IMR-90 (cell line): Measurements from ENCODE around the gene PIEZO1. TPM values are rescaled to one million over a fixed set of nuclear protein-coding genes. Genes with fewer than 3 reads are reported as not detected.

Source experiments
- ATAC-seq: fragments of 200-7000 bp; cut with Tn5 transposase; 2 replicates; pipeline ENCODE4 v1.9.1; 2020; ENCODE audit warnings: low read depth, mild to moderate bottlenecking, moderate library complexity
- BruUV-seq: library from RNA; stranded (reverse); fragments of 400-500 nt; replicated peaks from 2 replicates; lab custom pipeline; 2021; lab: Mats Ljungman, UMichigan
- CTCF ChIA-PET: fragments of 300-600 bp; formaldehyde crosslinking; extraction: SDS; loops from one replicate; lab custom pipeline; 2021; ENCODE audit warnings: antibody characterized with exemption; lab: Yijun Ruan, JAX
- POLR2A ChIA-PET: fragments of 300-600 bp; sonication (Branson Sonifier 250); formaldehyde crosslinking; loops from one replicate; lab custom pipeline; 2022; ENCODE audit warnings: antibody characterized with exemption; ENCODE audit not compliant: unreplicated experiment; lab: Charles Lee
- DNase-seq: peaks from one replicate; pipeline ENCODE4 v3.0.0; 2013
- H2AFZ ChIP-seq: replicated peaks from 2 replicates; pipeline ENCODE3; 2013; ENCODE audit warnings: low read length, mild to moderate bottlenecking; ENCODE audit not compliant: poor library complexity
- H2AK5ac ChIP-seq: 2 replicates; pipeline ENCODE4 v1.6.1; 2013; ENCODE audit warnings: low read depth, low read length, inconsistent platforms
- H2AK9ac ChIP-seq: replicated peaks from 2 replicates; pipeline ENCODE3; 2013; ENCODE audit warnings: mild to moderate bottlenecking, low read depth, low read length, moderate library complexity; ENCODE audit not compliant: poor library complexity
- H2BK120ac ChIP-seq: 2 replicates; pipeline ENCODE4 v1.6.1; 2013; ENCODE audit warnings: low read depth, low read length, inconsistent platforms
- H2BK15ac ChIP-seq: 3 replicates; pipeline ENCODE4 v1.6.1; 2013; ENCODE audit warnings: low read depth, low read length, inconsistent platforms
- H2BK20ac ChIP-seq: 2 replicates; pipeline ENCODE4 v1.6.1; 2013; ENCODE audit warnings: low read depth, mild to moderate bottlenecking, inconsistent platforms, low read length, moderate library complexity
- H2BK5ac ChIP-seq: 2 replicates; pipeline ENCODE4 v1.6.1; 2013; ENCODE audit warnings: mild to moderate bottlenecking, low read depth, low read length, inconsistent platforms; ENCODE audit not compliant: poor library complexity, severe bottlenecking
- H3K14ac ChIP-seq: replicated peaks from 2 replicates; pipeline ENCODE4 v1.6.1; 2013; ENCODE audit warnings: low read depth, low read length, inconsistent platforms
- H3K18ac ChIP-seq: 2 replicates; pipeline ENCODE4 v1.6.1; 2013; ENCODE audit warnings: low read depth, low read length, control low read depth
- H3K23ac ChIP-seq: 2 replicates; pipeline ENCODE4 v1.6.1; 2013; ENCODE audit warnings: low read depth, low read length, inconsistent platforms
- H3K27ac ChIP-seq: 2 replicates; pipeline ENCODE4 v1.5.1; 2013; ENCODE audit warnings: mild to moderate bottlenecking, control low read depth, low read length; ENCODE audit not compliant: insufficient read depth
- H3K27me3 ChIP-seq: 2 replicates; pipeline ENCODE4 v1.6.1; 2013; ENCODE audit warnings: low read length; ENCODE audit not compliant: control insufficient read depth, insufficient read depth
- H3K36me3 ChIP-seq: 2 replicates; pipeline ENCODE4 v1.6.1; 2013; ENCODE audit warnings: low read length, mixed read lengths; ENCODE audit not compliant: control insufficient read depth, insufficient read depth
- H3K4ac ChIP-seq: 2 replicates; pipeline ENCODE4 v1.6.1; 2013; ENCODE audit warnings: low read depth, low read length, inconsistent platforms
- H3K4me1 ChIP-seq: 2 replicates; pipeline ENCODE4 v1.6.1; 2013; ENCODE audit warnings: low read length, mixed read lengths; ENCODE audit not compliant: control insufficient read depth, insufficient read depth
- H3K4me2 ChIP-seq: 2 replicates; pipeline ENCODE4 v1.6.1; 2013; ENCODE audit warnings: low read depth, mild to moderate bottlenecking, control low read depth, low read length, moderate library complexity
- H3K4me3 ChIP-seq: 2 replicates; pipeline ENCODE4 v1.5.1; 2013; ENCODE audit warnings: low read depth, mild to moderate bottlenecking, control low read depth, low read length, moderate library complexity; ENCODE audit not compliant: insufficient read depth
- H3K56ac ChIP-seq: 2 replicates; pipeline ENCODE4 v1.6.1; 2013; ENCODE audit warnings: low read length, inconsistent platforms; ENCODE audit not compliant: insufficient read depth; ENCODE audit errors: extremely low read depth
- H3K79me1 ChIP-seq, 2 experiments: 2 replicates each; pipeline ENCODE4 v1.6.1; 2013; ENCODE audit warnings: low read length in 2 of 2, inconsistent platforms in 1 of 2, low read depth in 1 of 2
- H3K9ac ChIP-seq: 2 replicates; pipeline ENCODE4 v1.6.1; 2013; ENCODE audit warnings: low read depth, low read length, control low read depth
- H3K9me1 ChIP-seq: 2 replicates; pipeline ENCODE4 v1.6.1; 2013; ENCODE audit warnings: low read length, inconsistent platforms; ENCODE audit not compliant: insufficient read depth
- H3K9me3 ChIP-seq: 2 replicates; pipeline ENCODE4 v1.6.1; 2013; ENCODE audit warnings: low read length; ENCODE audit not compliant: control insufficient read depth, insufficient read depth
- H4K20me1 ChIP-seq: 2 replicates; pipeline ENCODE4 v1.6.1; 2013; ENCODE audit warnings: low read length, inconsistent platforms; ENCODE audit not compliant: insufficient read depth
- H4K5ac ChIP-seq: 2 replicates; pipeline ENCODE4 v1.6.1; 2013; ENCODE audit warnings: mild to moderate bottlenecking, low read depth, low read length, control low read depth
- H4K8ac ChIP-seq, 2 experiments: 2 replicates each; pipeline ENCODE4 v1.6.1; 2013; ENCODE audit warnings: low read depth in 2 of 2, low read length in 2 of 2, control low read depth in 1 of 2, inconsistent platforms in 1 of 2
- H4K91ac ChIP-seq: 2 replicates; pipeline ENCODE4 v1.6.1; 2013; ENCODE audit warnings: low read depth, low read length, inconsistent platforms; ENCODE audit not compliant: insufficient read depth
- BHLHE40 ChIP-seq: fragments of 150-350 bp; IDR thresholded peaks from 2 replicates; pipeline ENCODE4 v1.6.1; 2016; ENCODE audit warnings: mild to moderate bottlenecking, low read depth, low read length
- CEBPB ChIP-seq: IDR thresholded peaks from 2 replicates; pipeline ENCODE4 v1.6.1; 2012; ENCODE audit warnings: low read depth, low read length, improper control_type of control experiment
- CHD1 ChIP-seq: IDR thresholded peaks from 2 replicates; pipeline ENCODE4 v1.6.1; 2012; ENCODE audit warnings: low read depth, low read length, improper control_type of control experiment
- CTCF ChIP-seq: conservative IDR thresholded peaks from 2 replicates; pipeline ENCODE4 v1.5.1; 2012; ENCODE audit warnings: mild to moderate bottlenecking, low read depth, low read length, improper control_type of control experiment
- FOS ChIP-seq: fragments of 150-350 bp; IDR thresholded peaks from 2 replicates; pipeline ENCODE4 v1.6.1; 2016; ENCODE audit warnings: low read depth, low read length
- MAFK ChIP-seq: IDR thresholded peaks from 2 replicates; pipeline ENCODE4 v1.6.1; 2012; ENCODE audit warnings: low read depth, low read length, improper control_type of control experiment
- MAZ ChIP-seq: IDR thresholded peaks from 2 replicates; pipeline ENCODE4 v1.6.1; 2012; ENCODE audit warnings: low read depth, mild to moderate bottlenecking, low read length, improper control_type of control experiment, moderate library complexity, borderline replicate concordance
- MXI1 ChIP-seq: IDR thresholded peaks from 2 replicates; pipeline ENCODE4 v1.6.1; 2012; ENCODE audit warnings: low read depth, mild to moderate bottlenecking, low read length, moderate library complexity, borderline replicate concordance
- NFE2L2 ChIP-seq: fragments of 150-350 bp; IDR thresholded peaks from 2 replicates; pipeline ENCODE4 v1.6.1; 2016; ENCODE audit warnings: low read depth, mild to moderate bottlenecking, low read length
- POLR2A ChIP-seq: IDR thresholded peaks from 2 replicates; pipeline ENCODE4 v1.6.1; 2012; ENCODE audit warnings: mild to moderate bottlenecking, low read depth, low read length
- RAD21 ChIP-seq: IDR thresholded peaks from 2 replicates; pipeline ENCODE4 v1.6.1; 2012; ENCODE audit warnings: low read length, improper control_type of control experiment
- RCOR1 ChIP-seq: IDR thresholded peaks from 2 replicates; pipeline ENCODE4 v1.6.1; 2012; ENCODE audit warnings: mild to moderate bottlenecking, low read length, improper control_type of control experiment; ENCODE audit not compliant: insufficient replicate concordance
- RFX5 ChIP-seq: IDR thresholded peaks from 2 replicates; pipeline ENCODE4 v1.8.0; 2012; ENCODE audit warnings: low read depth, mild to moderate bottlenecking, low read length, moderate library complexity
- SMC3 ChIP-seq: fragments of 150-350 bp; IDR thresholded peaks from 2 replicates; pipeline ENCODE4 v1.6.1; 2016; ENCODE audit warnings: low read depth, mild to moderate bottlenecking, antibody characterized with exemption, low read length, moderate library complexity
- USF2 ChIP-seq: fragments of 150-350 bp; IDR thresholded peaks from 2 replicates; pipeline ENCODE4 v1.6.1; 2017; ENCODE audit warnings: mild to moderate bottlenecking, antibody characterized with exemption, low read length, low read depth
- WGBS, 2 experiments: methylation state at CpG; one replicate each; pipeline versions ENCODE4 v1.1.5 to v1.1.7; 2013; ENCODE audit warnings: missing lambda C conversion rate in 2 of 2; ENCODE audit not compliant: insufficient read length in 1 of 2; ENCODE audit errors: extremely low coverage in 2 of 2; 5-methylcytosine and 5-hydroxymethylcytosine counted together
- dilution Hi-C: fragments of 300-500 bp; cut with HindIII; formaldehyde crosslinking; loops from one replicate; pipeline ENCODE4 v1.14.3; 2018; ENCODE audit warnings: low sequenced_read_pairs; ENCODE audit not compliant: unreplicated experiment
- in situ Hi-C: fragments of 300-500 bp; cut with MboI; formaldehyde crosslinking; loops from 3 replicates; pipeline ENCODE4 v1.14.3; 2019; ENCODE audit warnings: low sequenced_read_pairs, inconsistent platforms, mixed read lengths
- intact Hi-C: fragments of 100-400 bp; cut with micrococcal nuclease; formaldehyde crosslinking; loops from 2 replicates; pipeline ENCODE4 v1.10.0; 2022
- polyA plus RNA-seq, 3 experiments: library from polyadenylated mRNA; depleted of rRNA; stranded (reverse); fragments of >200 nt; gene quantifications; 2 replicates each; pipeline ENCODE4 v1.2.3, GENCODE V29; 2012; ENCODE audit warnings: low replicate concordance in 1 of 3
- total RNA-seq: library from RNA; depleted of rRNA; stranded (reverse); fragments of >200 nt; gene quantifications from 2 replicates; pipeline ENCODE4 v1.2.3, GENCODE V29; 2012
- TF ChIP-seq, protein P1 (sequence below): fragments of 150-350 bp; IDR thresholded peaks from 2 replicates; pipeline ENCODE4 v1.6.1; 2016; ENCODE audit warnings: low read depth, mild to moderate bottlenecking, low read length, moderate library complexity, borderline replicate concordance

Gene PIEZO1
- total and polyA plus RNA-seq, 2 of the 4 experiments (the other 2 are of a cell fraction) = 36.2 to 372 TPM

DNA sequence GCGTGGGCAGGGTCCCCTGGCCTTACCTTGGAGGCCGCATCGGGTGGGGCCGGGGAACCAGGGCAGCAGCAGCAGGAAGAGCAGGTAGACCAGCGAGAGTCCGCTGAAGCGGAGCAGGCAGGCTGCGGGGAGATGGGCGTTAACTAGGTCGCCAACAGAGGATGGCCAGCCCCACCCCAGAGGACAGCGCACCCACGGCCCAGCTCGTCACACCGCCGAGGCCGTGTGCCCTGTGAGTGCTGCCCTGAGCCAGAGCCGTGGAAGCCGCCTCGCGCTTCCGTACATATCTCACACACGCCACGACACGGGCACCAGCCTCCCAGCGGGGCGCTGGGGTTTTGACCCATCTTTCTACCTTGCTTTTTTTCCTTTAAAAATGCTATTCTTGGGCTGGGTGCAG lies 35.7 kb downstream of the PIEZO1 start:
- H3K9ac ChIP-seq = no peak overlapping the region
- BruUV-seq = no TSS peak
- ChIA-PET CTCF (no interaction called here), POLR2A (no interaction called here)
- H4K5ac ChIP-seq = no peak overlapping the region
- no peak overlapping the region for H4K8ac ChIP-seq
- no peak overlapping the region for H2BK15ac ChIP-seq
- peaks cover 12% of the 10 kb centered on the region for H3K9me1 ChIP-seq
- TF ChIP-seq NFE2L2 (no peak), SMC3 (no peak), POLR2A (no peak), CTCF (no peak), RCOR1 (no peak), USF2 (no peak), BHLHE40 (no peak), MAZ (no peak), MXI1 (no peak), CHD1 (no peak), FOS (no peak), RFX5 (no peak), CEBPB (no peak), MAFK (no peak), RAD21 (no peak)
- TF ChIP-seq, protein P1, sequence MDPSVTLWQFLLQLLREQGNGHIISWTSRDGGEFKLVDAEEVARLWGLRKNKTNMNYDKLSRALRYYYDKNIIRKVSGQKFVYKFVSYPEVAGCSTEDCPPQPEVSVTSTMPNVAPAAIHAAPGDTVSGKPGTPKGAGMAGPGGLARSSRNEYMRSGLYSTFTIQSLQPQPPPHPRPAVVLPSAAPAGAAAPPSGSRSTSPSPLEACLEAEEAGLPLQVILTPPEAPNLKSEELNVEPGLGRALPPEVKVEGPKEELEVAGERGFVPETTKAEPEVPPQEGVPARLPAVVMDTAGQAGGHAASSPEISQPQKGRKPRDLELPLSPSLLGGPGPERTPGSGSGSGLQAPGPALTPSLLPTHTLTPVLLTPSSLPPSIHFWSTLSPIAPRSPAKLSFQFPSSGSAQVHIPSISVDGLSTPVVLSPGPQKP = no peak
- peaks cover 6% of the 10 kb centered on the region; the same call in 1 of the 2 replicates for H3K36me3 ChIP-seq
- 98% methylated on average over 20 of the region's 26 CpGs; no CpG with 5 or more reads in 1 of the 2 experiments for WGBS, 2 experiments
- H3K79me1 ChIP-seq = peaks cover 13 to 76% of the 10 kb centered on the region in 2 experiments
- H4K91ac ChIP-seq = no peak overlapping the region
- H3K23ac ChIP-seq = no peak overlapping the region
- intact Hi-C loops (no loop called here), dilution Hi-C loops (no loop called here), in situ Hi-C loops (loop anchor here (5.0 to 10.0 kb wide), 2 partner anchors 33 to 415 kb away; no protein-coding TSS in a partner anchor)
- H2AK9ac ChIP-seq = no peak overlapping the region
- no peak overlapping the region for H2BK5ac ChIP-seq
- no peaks in the 10 kb centered on the region for H3K9me3 ChIP-seq
- H2AK5ac ChIP-seq = no peak overlapping the region
- H3K4me1 ChIP-seq = peaks cover 7% of the 10 kb centered on the region
- peaks cover 83% of the 10 kb centered on the region for H4K20me1 ChIP-seq
- no peak for DNase-seq
- no peak for ATAC-seq
- no peaks in the 10 kb centered on the region for H3K27me3 ChIP-seq
- H3K56ac ChIP-seq = no peak overlapping the region
- no peak overlapping the region for H2BK120ac ChIP-seq
- no peak overlapping the region for H2BK20ac ChIP-seq
- H3K27ac ChIP-seq = no peak overlapping the region
- no peak overlapping the region for H3K4ac ChIP-seq
- no peak overlapping the region for H3K4me3 ChIP-seq
- no peak overlapping the region for H3K4me2 ChIP-seq
- H3K18ac ChIP-seq = no peak overlapping the region
- no peak overlapping the region for H2AFZ ChIP-seq
- no peak overlapping the region for H3K14ac ChIP-seq
